H1 (cell line): ENCODE results near the gene MGLL. TPM values are rescaled to one million over a fixed set of nuclear protein-coding genes. Genes with fewer than 3 reads are reported as not detected.
A peak's percentile ranks its signal among the peaks of the same experiment; 100 is the strongest.

ENCODE experiments used
- CTCF ChIA-PET: fragments of 300-600 bp; sonication (Branson Sonifier 250); formaldehyde crosslinking; loops from one replicate; lab custom pipeline; 2021; ENCODE audit not compliant: partially characterized antibody; lab: Charles Lee
- POLR2A ChIA-PET: fragments of 300-600 bp; sonication (Branson Sonifier 250); formaldehyde crosslinking; loops from one replicate; lab custom pipeline; 2021; ENCODE audit warnings: inconsistent platforms; ENCODE audit not compliant: partially characterized antibody; lab: Charles Lee
- DNase-seq, 2 experiments: peaks; one replicate each; pipeline versions ENCODE4 v3.0.0 to v3.0.0-alpha.2; 2010 to 2022; ENCODE audit warnings: low spot score in 2 of 2, low read depth in 1 of 2, mixed read lengths in 1 of 2
- FAIRE-seq: peaks from 2 replicates; lab custom pipeline; 2011; peaks lifted over from hg19 to GRCh38; lab: Jason Lieb, UNC
- H2AFZ ChIP-seq: 2 replicates; pipeline ENCODE4 v1.8.1; 2012; ENCODE audit warnings: low read length, inconsistent platforms
- H2AK5ac ChIP-seq: 2 replicates; pipeline ENCODE4 v1.6.1; 2013; ENCODE audit warnings: low read depth, low read length
- H2BK120ac ChIP-seq: replicated peaks from 2 replicates; pipeline ENCODE3; 2013; ENCODE audit warnings: low read depth, low read length, inconsistent platforms
- H2BK12ac ChIP-seq: 2 replicates; pipeline ENCODE4 v1.6.1; 2013; ENCODE audit warnings: low read depth, low read length
- H2BK15ac ChIP-seq: 2 replicates; pipeline ENCODE4 v1.6.1; 2013; ENCODE audit warnings: low read length
- H2BK20ac ChIP-seq: 2 replicates; pipeline ENCODE4 v1.6.1; 2013; ENCODE audit warnings: low read length
- H2BK5ac ChIP-seq: 2 replicates; pipeline ENCODE4 v1.6.1; 2013; ENCODE audit warnings: low read depth, low read length
- H3K14ac ChIP-seq: 2 replicates; pipeline ENCODE4 v1.6.1; 2013; ENCODE audit warnings: inconsistent platforms; ENCODE audit not compliant: insufficient read length
- H3K18ac ChIP-seq: 2 replicates; pipeline ENCODE4 v1.6.1; 2013; ENCODE audit warnings: low read length; ENCODE audit errors: extremely low read depth
- H3K23ac ChIP-seq: 2 replicates; pipeline ENCODE4 v1.6.1; 2013; ENCODE audit warnings: inconsistent platforms; ENCODE audit not compliant: insufficient read length
- H3K23me2 ChIP-seq: 2 replicates; pipeline ENCODE4 v1.6.1; 2013; ENCODE audit warnings: low read depth, low read length
- H3K27ac ChIP-seq: 2 replicates; pipeline ENCODE4 v1.6.1; 2011; ENCODE audit warnings: low read depth, low read length, inconsistent platforms
- H3K27me3 ChIP-seq, 4 experiments: replicated peaks in 1 of 4; 1 replicate in 1 of 4; 2 replicates in 3 of 4; pipeline versions ENCODE4 v1.6.1 to v1.8.1; 2011 to 2013; ENCODE audit warnings: low read length in 3 of 4, mild to moderate bottlenecking in 3 of 4, inconsistent platforms in 2 of 4, mixed read lengths in 2 of 4, moderate library complexity in 1 of 4; ENCODE audit not compliant: control insufficient read depth in 3 of 4, insufficient read depth in 3 of 4; ENCODE audit errors: extremely low read depth in 1 of 4
- H3K36me3 ChIP-seq, 4 experiments: 2 replicates each; pipeline versions ENCODE4 v1.6.1 to v1.8.1; 2011 to 2013; ENCODE audit warnings: mild to moderate bottlenecking in 4 of 4, low read length in 3 of 4, moderate library complexity in 2 of 4, control low read depth in 1 of 4, inconsistent platforms in 1 of 4; ENCODE audit not compliant: insufficient read depth in 4 of 4, control insufficient read depth in 2 of 4
- H3K4ac ChIP-seq: replicated peaks from 2 replicates; pipeline ENCODE3; 2013; ENCODE audit warnings: low read length, low read depth, mixed read lengths, inconsistent platforms; ENCODE audit not compliant: insufficient read length
- H3K4me1 ChIP-seq, 4 experiments: replicated peaks in 1 of 4; 1 replicate in 1 of 4; 2 replicates in 3 of 4; pipeline versions ENCODE4 v1.6.1 to v1.8.1; 2011 to 2013; ENCODE audit warnings: low read length in 3 of 4, inconsistent platforms in 2 of 4, mixed read lengths in 1 of 4; ENCODE audit not compliant: insufficient read depth in 4 of 4, control insufficient read depth in 3 of 4
- H3K4me2 ChIP-seq, 2 experiments: 2 replicates each; pipeline versions ENCODE4 v1.6.1 to v1.8.1; 2011 to 2013; ENCODE audit warnings: low read depth in 2 of 2, low read length in 2 of 2, control low read depth in 1 of 2, inconsistent platforms in 1 of 2, mild to moderate bottlenecking in 1 of 2; ENCODE audit not compliant: insufficient read depth in 1 of 2
- H3K4me3 ChIP-seq, 4 experiments: fragments of 200-600, 300-600 bp in 1 of 4; sonication (generic), shearing (Covaris generic), sonication (Bioruptor Twin) in 1 of 4; 2 replicates each; pipeline versions ENCODE4 v1.5.1 to v1.8.1; 2011 to 2016; ENCODE audit warnings: low read length in 4 of 4, low read depth in 3 of 4, control low read depth in 2 of 4, inconsistent platforms in 2 of 4, mild to moderate bottlenecking in 2 of 4, mixed read lengths in 1 of 4, moderate library complexity in 1 of 4; ENCODE audit not compliant: insufficient read depth in 2 of 4; ENCODE audit errors: extremely low read depth in 1 of 4
- H3K56ac ChIP-seq: replicated peaks from 2 replicates; pipeline ENCODE3; 2013; ENCODE audit warnings: low read depth, mild to moderate bottlenecking, mixed read lengths, low read length, inconsistent platforms; ENCODE audit not compliant: insufficient read length
- H3K79me1 ChIP-seq: 2 replicates; pipeline ENCODE4 v1.6.1; 2013; ENCODE audit warnings: low read depth, low read length, control low read depth
- H3K79me2 ChIP-seq, 2 experiments: 2 replicates each; pipeline versions ENCODE4 v1.6.1 to v1.8.1; 2012 to 2013; ENCODE audit warnings: low read length in 2 of 2, mild to moderate bottlenecking in 2 of 2, inconsistent platforms in 1 of 2; ENCODE audit not compliant: insufficient read depth in 2 of 2, control insufficient read depth in 1 of 2
- H3K9ac ChIP-seq, 4 experiments: replicated peaks in 1 of 4; 1 replicate in 1 of 4; 2 replicates in 3 of 4; pipeline versions ENCODE4 v1.6.1 to v1.8.1; 2011 to 2013; ENCODE audit warnings: low read depth in 3 of 4, low read length in 3 of 4, control low read depth in 2 of 4, mild to moderate bottlenecking in 2 of 4, moderate library complexity in 2 of 4, inconsistent platforms in 1 of 4; ENCODE audit errors: extremely low read depth in 1 of 4
- H3K9me3 ChIP-seq, 2 experiments: 2 replicates each; pipeline versions ENCODE4 v1.6.1 to v1.8.1; 2012 to 2013; ENCODE audit warnings: mild to moderate bottlenecking in 2 of 2, moderate library complexity in 2 of 2, control low read depth in 1 of 2, inconsistent platforms in 1 of 2, low read depth in 1 of 2, low read length in 1 of 2, mixed read lengths in 1 of 2; ENCODE audit not compliant: insufficient read depth in 2 of 2
- H4K20me1 ChIP-seq, 2 experiments: replicated peaks in 1 of 2; 2 replicates each; pipeline versions ENCODE3 to v1.8.1; 2011 to 2013; ENCODE audit warnings: inconsistent platforms in 2 of 2, low read length in 2 of 2, mild to moderate bottlenecking in 1 of 2; ENCODE audit not compliant: insufficient read depth in 2 of 2, control insufficient read depth in 1 of 2
- H4K5ac ChIP-seq: 2 replicates; pipeline ENCODE4 v1.6.1; 2013; ENCODE audit warnings: low read length, low read depth, mixed read lengths, inconsistent platforms; ENCODE audit not compliant: insufficient read length
- H4K8ac ChIP-seq: 2 replicates; pipeline ENCODE4 v1.8.0; 2013; ENCODE audit warnings: mild to moderate bottlenecking, moderate library complexity, low read length, inconsistent platforms; ENCODE audit not compliant: insufficient read depth; ENCODE audit errors: extremely low read depth
- H4K91ac ChIP-seq: replicated peaks from 2 replicates; pipeline ENCODE3; 2013; ENCODE audit warnings: low read length, mixed read lengths, inconsistent platforms; ENCODE audit not compliant: insufficient read length
- ASH2L ChIP-seq: fragments of 200-600, 300-600 bp; sonication (generic); IDR thresholded peaks from one replicate; pipeline ENCODE4 v1.7.1; 2017; ENCODE audit warnings: low read length
- BACH1 ChIP-seq: IDR thresholded peaks from 2 replicates; pipeline ENCODE4 v1.6.1; 2012; ENCODE audit warnings: low read length, improper control_type of control experiment
- RAD21 ChIP-seq, 2 experiments: IDR thresholded peaks in 1 of 2; conservative IDR thresholded peaks in 1 of 2; 2 replicates each; pipeline ENCODE4 v1.6.1; 2011; ENCODE audit warnings: low read depth in 2 of 2, low read length in 2 of 2, improper control_type of control experiment in 1 of 2, inconsistent platforms in 1 of 2, mild to moderate bottlenecking in 1 of 2, moderate library complexity in 1 of 2
- TAF7 ChIP-seq: optimal IDR thresholded peaks from 2 replicates; pipeline ENCODE3; 2011; ENCODE audit warnings: low read depth, mild to moderate bottlenecking, inconsistent platforms, low read length, moderate library complexity, borderline replicate concordance
- TCF12 ChIP-seq: IDR thresholded peaks from 2 replicates; pipeline ENCODE4 v1.6.1; 2011; ENCODE audit warnings: low read depth, mild to moderate bottlenecking, low read length
- WGBS, 2 experiments: shearing (Covaris generic) in 1 of 2; methylation state at CpG; one replicate each; pipeline versions ENCODE4 v1.1.6 to v1.1.7; 2013 to 2015; ENCODE audit warnings: low lambda C conversion rate in 2 of 2, mixed read lengths in 2 of 2, inconsistent platforms in 1 of 2, low coverage in 1 of 2, missing lambda C conversion rate in 1 of 2; ENCODE audit not compliant: insufficient replicate concordance in 2 of 2, insufficient coverage in 1 of 2, insufficient read length in 1 of 2; ENCODE audit errors: extremely low coverage in 1 of 2, missing lambda C conversion rate in 1 of 2; 5-methylcytosine and 5-hydroxymethylcytosine counted together
- polyA plus RNA-seq, 7 experiments: library from polyadenylated mRNA; depleted of rRNA in 3 of 7; stranded (reverse) in 5 of 7; unstranded in 2 of 7; fragments of >200 nt in 5 of 7; fragments of 200-250 nt in 2 of 7; gene quantifications; 1 replicate in 5 of 7; 2 replicates in 1 of 7; 4 replicates in 1 of 7; pipeline versions ENCODE4 v1.2.1 to v1.2.3, GENCODE V29; 2011 to 2013; ENCODE audit warnings: missing spikeins in 2 of 7, mixed read lengths in 2 of 7
- total RNA-seq: library from RNA; stranded (reverse); fragmentation: NEBNext Ultra II Directional; extraction: Animal tissue kit (Norgen Biotek cat#: 25700); gene quantifications from 2 replicates; pipeline ENCODE4 v1.2.1, GENCODE V29; 2021
- TF ChIP-seq, protein P1 (sequence below): IDR thresholded peaks from 2 replicates; pipeline ENCODE4 v1.6.1; 2012; ENCODE audit warnings: inconsistent platforms

MGLL gene
- total and polyA plus RNA-seq, 2 of the 8 experiments (the other 6 are each of a cell fraction or from before 2014, with no cell fraction given) = 0.05 to 0.34 TPM

DNA sequence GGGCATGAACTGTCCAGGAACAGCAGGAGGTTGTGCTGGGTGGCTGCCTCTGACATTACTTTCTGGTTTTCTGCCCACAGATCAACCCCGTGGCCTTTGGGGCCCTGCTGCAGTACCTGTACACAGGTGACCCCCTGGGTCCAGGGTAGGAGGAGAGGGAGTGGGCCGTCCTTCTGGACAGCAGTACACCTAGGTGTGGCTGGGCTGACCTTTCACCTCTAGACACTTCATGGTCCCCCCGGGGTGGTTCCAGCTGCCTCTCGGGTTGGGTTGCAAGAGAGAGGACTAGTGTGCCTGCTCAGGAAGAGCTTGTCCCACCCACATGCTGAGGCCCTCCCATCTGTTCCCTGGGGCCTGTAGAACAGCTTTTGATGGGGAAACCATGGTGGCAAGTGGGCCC lies 145.9 kb downstream of the MGLL start:
- no peak overlapping the region for H4K91ac ChIP-seq
- H3K4me3 ChIP-seq = no peak overlapping the region
- H3K4ac ChIP-seq = no peak overlapping the region
- no peaks in the 10 kb centered on the region for H3K79me2 ChIP-seq
- H4K8ac ChIP-seq = no peak overlapping the region
- no peak overlapping the region for H2BK15ac ChIP-seq
- DNase-seq (peak in 1 of 2 experiments; percentile 38), FAIRE-seq (no peak)
- no peaks in the 10 kb centered on the region for H3K36me3 ChIP-seq
- H3K23me2 ChIP-seq = peaks cover 12% of the 10 kb centered on the region; the same call in 1 of the 2 replicates
- no peak overlapping the region for H4K5ac ChIP-seq
- H2BK120ac ChIP-seq = no peak overlapping the region
- no peaks in the 10 kb centered on the region; a peak in 2 of 7 replicates for H3K27me3 ChIP-seq
- no peak overlapping the region for H3K9ac ChIP-seq
- TF ChIP-seq TCF12 (no peak), TAF7 (no peak), ASH2L (no peak), RAD21 (IDR thresholded peaks at IDR 0.05 in 1 of 2, conservative IDR thresholded peaks at IDR 0.05 in 1 of 2; ENCODE audit: low read depth in 2 of 2, low read length in 2 of 2) (no peak), BACH1 (no peak)
- TF ChIP-seq, protein P1, sequence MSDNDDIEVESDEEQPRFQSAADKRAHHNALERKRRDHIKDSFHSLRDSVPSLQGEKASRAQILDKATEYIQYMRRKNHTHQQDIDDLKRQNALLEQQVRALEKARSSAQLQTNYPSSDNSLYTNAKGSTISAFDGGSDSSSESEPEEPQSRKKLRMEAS = no peak
- H2BK12ac ChIP-seq = no peak overlapping the region
- H2AK5ac ChIP-seq = no peak overlapping the region
- peaks cover 0 to 2% of the 10 kb centered on the region in 2 experiments for H4K20me1 ChIP-seq
- no peak overlapping the region for H3K27ac ChIP-seq
- ChIA-PET CTCF (interaction anchor here (0.6 to 9.6 kb wide), 3 partner anchors 16 to 155 kb away, joined by 3 to 172 read pairs (median 3); no protein-coding TSS in a partner anchor), POLR2A (interaction anchor here (1.4 kb wide), 1 partner anchor 78 kb away, joined by 5 read pairs; the partner anchor contains the start of gene MCM2)
- no peak overlapping the region for H2BK5ac ChIP-seq
- no peak overlapping the region for H2AFZ ChIP-seq
- no peaks in the 10 kb centered on the region for H3K79me1 ChIP-seq
- no peak overlapping the region for H3K56ac ChIP-seq
- peaks cover 0 to 14% (median 10%) of the 10 kb centered on the region in 4 experiments; a peak in 6 of 7 replicates for H3K4me1 ChIP-seq
- no peak overlapping the region for H3K23ac ChIP-seq
- H2BK20ac ChIP-seq = no peak overlapping the region
- H3K4me2 ChIP-seq = no peak overlapping the region
- no peak overlapping the region for H3K14ac ChIP-seq
- H3K18ac ChIP-seq = no peak overlapping the region
- 80% methylated on average over 4 of the region's 4 CpGs; no CpG with 5 or more reads in 1 of the 2 experiments for WGBS, 2 experiments
- no peaks in the 10 kb centered on the region for H3K9me3 ChIP-seq
